HFFc6 (cell line): ENCODE results near the gene P2RY12. TPM values are rescaled to one million over a fixed set of nuclear protein-coding genes. Genes with fewer than 3 reads are reported as not detected.
A peak's percentile ranks its signal among the peaks of the same experiment; 100 is the strongest.

Experiments
- DNase-seq: peaks from one replicate; pipeline ENCODE4 v3.0.0-alpha.2; 2018
- H3K27ac Mint-ChIP-seq: 2 replicates; pipeline ENCODE4 v1.8.0; 2020; ENCODE audit warnings: mild to moderate bottlenecking, mixed read lengths
- H3K27me3 Mint-ChIP-seq: 2 replicates; pipeline ENCODE4 v1.8.0; 2021; ENCODE audit warnings: mild to moderate bottlenecking, moderate library complexity, mixed read lengths; ENCODE audit not compliant: insufficient read depth
- H3K36me3 Mint-ChIP-seq: 2 replicates; pipeline ENCODE4 v1.8.0; 2021; ENCODE audit warnings: low read depth, mixed read lengths
- H3K4me1 Mint-ChIP-seq: 2 replicates; pipeline ENCODE4 v1.8.0; 2020; ENCODE audit warnings: low read depth, mixed read lengths
- H3K4me3 Mint-ChIP-seq: 2 replicates; pipeline ENCODE4 v1.8.0; 2020; ENCODE audit warnings: mild to moderate bottlenecking, moderate library complexity, mixed read lengths
- H3K9me3 Mint-ChIP-seq: 2 replicates; pipeline ENCODE4 v1.8.0; 2020; ENCODE audit warnings: mild to moderate bottlenecking, mixed read lengths
- CTCF ChIP-seq: fragments of 200-600 bp; sonication (generic); IDR thresholded peaks from 2 replicates; pipeline ENCODE4 v1.5.0; 2021; ENCODE audit warnings: antibody characterized with exemption, mild to moderate bottlenecking
- total RNA-seq, 6 experiments: library from RNA; stranded (reverse); fragmentation: NEBNext Ultra II Directional; extraction: Animal tissue kit (Norgen Biotek cat#: 25700); gene quantifications; 2 replicates in 1 of 6; 3 replicates in 5 of 6; pipeline ENCODE4 v1.2.3, GENCODE V29; 2021

The P2RY12 gene
- total RNA-seq, 6 experiments from 2014 or later = not detected

DNA sequence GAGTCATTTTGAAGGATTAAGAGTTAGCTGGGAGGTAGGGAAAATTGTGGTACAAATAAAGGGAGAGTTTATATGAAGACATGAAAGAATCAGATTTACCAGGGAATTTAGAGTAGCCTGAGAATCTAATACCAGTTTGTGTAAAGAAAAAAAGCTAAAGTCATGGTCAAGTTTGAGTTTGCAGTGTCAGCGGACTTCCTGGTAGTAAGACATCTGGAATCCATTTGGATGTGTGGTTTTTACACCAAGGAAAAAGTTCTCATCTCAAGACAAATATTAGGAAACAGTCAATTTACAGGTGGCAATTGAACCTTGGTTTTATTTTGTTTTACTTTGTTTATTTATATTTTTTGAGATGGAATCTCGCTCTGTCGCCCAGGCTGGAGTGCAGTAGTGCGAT, 1.5 kb upstream of the P2RY12 start:
- no peaks in the 10 kb centered on the region for H3K36me3 Mint-ChIP-seq
- H3K4me1 Mint-ChIP-seq = peaks cover 23% of the 10 kb centered on the region
- H3K9me3 Mint-ChIP-seq = no peaks in the 10 kb centered on the region
- no peak for TF ChIP-seq CTCF
- no peak overlapping the region for H3K4me3 Mint-ChIP-seq
- DNase-seq = no peak
- H3K27ac Mint-ChIP-seq = no peak overlapping the region
- peaks cover 2% of the 10 kb centered on the region; the same call in 1 of the 2 replicates for H3K27me3 Mint-ChIP-seq

GRCh38 chr3:151383956-151384355, 597 bp downstream of the P2RY12 start:
- H3K4me3 Mint-ChIP-seq = peak overlapping the region; percentile 40; the same call in 1 of the 2 replicates
- no peak for DNase-seq
- no peaks in the 10 kb centered on the region for H3K27me3 Mint-ChIP-seq
- TF ChIP-seq CTCF = no peak
- no peaks in the 10 kb centered on the region for H3K9me3 Mint-ChIP-seq
- H3K36me3 Mint-ChIP-seq = no peaks in the 10 kb centered on the region
- H3K4me1 Mint-ChIP-seq = peaks cover 23% of the 10 kb centered on the region
- H3K27ac Mint-ChIP-seq = no peak overlapping the region

GRCh38 chr3:151383111-151383510, 1.4 kb downstream of the P2RY12 start:
- no peak for TF ChIP-seq CTCF

GRCh38 chr3:151382671-151383070, 1.9 kb downstream of the P2RY12 start:
- H3K4me1 Mint-ChIP-seq = peaks cover 23% of the 10 kb centered on the region
- no peaks in the 10 kb centered on the region for H3K27me3 Mint-ChIP-seq
- H3K36me3 Mint-ChIP-seq = no peaks in the 10 kb centered on the region
- H3K4me3 Mint-ChIP-seq = no peak overlapping the region
- H3K27ac Mint-ChIP-seq = no peak overlapping the region
- no peak for DNase-seq
- H3K9me3 Mint-ChIP-seq = no peaks in the 10 kb centered on the region
- no peak for TF ChIP-seq CTCF

More at GRCh38 chr3:151383111-151383510, 1.4 kb downstream of the P2RY12 start:
- Mint-ChIP-seq H3K36me3 (no peaks in the 10 kb centered on the region), H3K27me3 (no peaks in the 10 kb centered on the region), H3K27ac (no peak overlapping the region), H3K4me3 (no peak overlapping the region), H3K4me1 (peaks cover 23% of the 10 kb centered on the region), H3K9me3 (no peaks in the 10 kb centered on the region)
- no peak for DNase-seq

GRCh38 chr3:151379083-151379734, 5.3 kb downstream of the P2RY12 start:
- Mint-ChIP-seq H3K4me1 (peaks cover 11% of the 10 kb centered on the region), H3K27ac (no peak overlapping the region), H3K9me3 (no peaks in the 10 kb centered on the region), H3K4me3 (no peak overlapping the region), H3K36me3 (no peaks in the 10 kb centered on the region), H3K27me3 (no peaks in the 10 kb centered on the region)
- peak; percentile 74 for TF ChIP-seq CTCF
- DNase-seq = no peak
